ENCODE measurements around the gene SPIRE1.

Gene SPIRE1

DNA sequence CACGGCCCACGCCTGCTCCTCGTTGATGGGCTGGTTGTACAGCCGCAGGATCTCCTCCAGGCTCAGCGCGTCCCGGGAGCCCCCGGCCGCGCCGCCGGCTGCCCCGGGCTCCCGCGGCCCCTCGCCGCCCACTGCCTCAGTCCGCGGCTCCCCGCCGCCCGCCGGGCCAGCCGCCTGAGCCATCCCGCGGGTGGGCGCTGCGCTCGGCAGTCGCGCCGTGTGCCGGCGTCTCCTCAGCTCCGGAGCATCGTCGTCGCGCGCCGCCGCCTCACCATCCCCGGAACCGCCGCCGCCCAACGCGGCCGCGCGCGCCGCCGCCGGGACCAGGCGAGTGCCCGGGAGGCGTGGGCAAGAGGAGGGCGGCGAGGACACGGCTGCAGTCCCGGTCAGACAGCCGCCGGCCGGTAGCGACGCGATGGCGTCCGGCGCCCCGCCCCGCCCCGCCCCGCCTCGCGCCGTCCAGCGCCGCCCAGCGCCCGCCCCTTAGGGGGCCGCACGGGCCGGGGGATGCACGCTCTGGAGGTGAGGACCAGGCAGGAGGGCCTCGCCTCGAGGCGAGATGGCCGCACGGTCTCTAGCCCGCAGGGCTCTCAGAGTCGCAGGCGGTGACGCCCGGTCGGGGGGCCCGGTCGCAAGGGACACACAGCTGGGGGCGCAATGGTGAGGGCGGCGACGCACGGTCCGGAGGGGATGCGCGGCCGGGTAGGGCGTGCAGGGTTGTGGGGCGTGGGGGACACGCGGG lies at the start of gene SPIRE1:
Gene SPIRE1, minus strand, starts transcription at position 424 of the 742 bp plus-strand sequence. Its CDS starts 241 bp downstream, at position 183.
- DNase-seq (ENCODE audit: low read depth in 2 of 2): peak; percentile 22

GRCh38 chr18:12703664-12704063 lies 45.8 kb upstream of the SPIRE1 start:
- DNase-seq (ENCODE audit: low read depth in 2 of 2): no peak

DNA sequence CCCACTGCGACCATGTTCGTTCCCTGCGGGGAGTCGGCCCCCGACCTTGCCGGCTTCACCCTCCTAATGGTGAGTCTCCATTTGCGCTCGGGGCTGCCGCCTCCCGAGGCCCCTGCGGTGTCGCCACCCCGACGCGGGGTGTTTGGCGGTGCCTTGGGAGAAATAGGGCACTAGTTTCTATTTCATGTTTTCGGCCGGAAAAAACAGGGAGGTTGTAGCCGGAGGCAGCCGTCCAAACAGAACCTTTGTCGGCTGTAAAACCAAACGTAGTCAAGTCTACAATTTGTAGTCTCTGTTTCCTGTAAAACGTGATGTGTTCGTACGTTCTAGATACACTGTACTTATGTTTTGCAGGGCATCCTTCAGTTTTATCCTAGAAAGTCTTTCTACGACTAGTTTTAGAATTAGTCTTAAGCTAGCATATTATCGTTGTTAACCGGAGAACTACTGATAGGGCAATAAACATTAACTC lies 45.2 kb upstream of the SPIRE1 start:
- DNase-seq (ENCODE audit: low read depth in 2 of 2): no peak

DNA sequence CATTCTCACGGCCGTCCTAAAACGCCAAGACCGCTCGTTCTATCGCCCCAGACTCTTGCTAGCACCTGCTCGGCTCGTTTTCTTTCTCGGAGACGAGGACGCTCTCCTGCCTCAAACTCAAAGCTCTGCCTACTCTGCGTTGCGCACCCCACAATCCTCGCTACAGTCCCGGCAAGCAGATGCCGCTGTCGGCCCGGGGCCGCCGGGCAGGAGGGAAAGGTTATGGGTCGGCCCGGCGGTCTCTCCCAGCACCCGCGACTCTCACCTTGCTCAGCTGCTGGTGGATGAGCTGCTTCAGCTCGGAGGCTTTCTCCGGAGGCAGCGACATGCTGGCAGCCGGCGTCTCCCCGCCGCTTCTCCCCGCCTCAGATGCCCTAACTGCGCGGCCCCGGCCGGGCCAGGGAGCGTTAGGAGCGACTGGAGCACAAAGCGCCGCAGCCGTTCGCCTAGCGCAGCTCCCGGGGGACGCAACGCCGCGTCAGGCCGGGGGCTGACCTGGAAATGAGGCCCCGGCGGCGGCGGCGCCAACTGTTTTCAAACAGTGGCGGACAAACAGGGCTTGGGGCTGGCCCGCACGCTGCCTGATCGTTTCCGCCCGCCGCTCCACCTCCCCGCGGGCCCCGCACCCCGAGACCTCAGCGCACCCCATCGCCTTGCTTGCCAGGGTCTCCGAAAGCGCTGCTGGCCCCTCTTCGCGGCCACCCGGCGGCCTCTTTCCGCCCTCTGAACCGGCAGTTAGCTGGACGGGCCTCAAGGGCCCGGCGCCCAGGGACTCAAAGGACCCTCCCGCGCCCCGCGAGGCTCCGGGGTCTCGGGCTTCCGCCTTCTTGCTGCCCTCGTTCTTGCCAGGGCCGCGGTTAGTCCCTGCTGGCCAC lies 44.6 kb upstream of the SPIRE1 start, which contains the start of the genes CEP76 and PSMG2:
Gene CEP76, minus strand, starts transcription at position 503 of the 875 bp plus-strand sequence. Its CDS starts 175 bp downstream, at position 328.
Gene PSMG2, plus strand, starts transcription at position 822 of the 875 bp plus-strand sequence. CDS start 66 bp downstream, outside the sequence.
- peak; percentile 76 to 77 for DNase-seq (ENCODE audit: low read depth in 2 of 2)

GRCh38 chr18:12701161-12701560 lies 43.3 kb upstream of the SPIRE1 start:
- no peak for DNase-seq (ENCODE audit: low read depth in 2 of 2)

DNA sequence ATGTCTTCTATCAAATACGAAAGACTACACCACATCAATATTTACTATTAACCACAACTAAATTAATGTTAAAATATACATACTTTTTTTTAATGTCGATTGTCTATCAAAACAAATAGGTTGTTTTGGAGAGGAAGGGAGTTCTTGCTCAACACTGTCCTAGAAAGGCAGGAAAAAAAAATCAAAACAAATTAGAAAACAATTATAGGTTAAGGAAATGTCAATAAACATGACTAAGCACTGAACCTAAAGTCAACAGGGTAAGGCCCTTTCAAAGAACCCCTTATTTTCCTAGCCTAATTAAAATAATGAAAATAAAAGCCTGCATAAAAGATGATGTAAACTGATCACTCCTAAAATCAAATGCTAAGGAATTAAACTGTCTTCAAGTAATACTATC lies 41.8 kb upstream of the SPIRE1 start:
- DNase-seq (ENCODE audit: low read depth in 2 of 2): no peak

GRCh38 chr18:12694032-12694431 lies 36.1 kb upstream of the SPIRE1 start:
- no peak for DNase-seq (ENCODE audit: low read depth in 2 of 2)

- no peak for DNase-seq (ENCODE audit: low read depth in 2 of 2)
Observed at GRCh38 chr18:12692206-12692605, 34.3 kb upstream of the SPIRE1 start.

GRCh38 chr18:12689256-12689850 lies 31.4 kb upstream of the SPIRE1 start:
- DNase-seq (ENCODE audit: low read depth in 2 of 2): no peak

GRCh38 chr18:12686100-12686499 lies 28.2 kb upstream of the SPIRE1 start:
- no peak for DNase-seq (ENCODE audit: low read depth in 2 of 2)

GRCh38 chr18:12679183-12679786 lies 21.4 kb upstream of the SPIRE1 start:
- DNase-seq (ENCODE audit: low read depth in 2 of 2): no peak

- DNase-seq (ENCODE audit: low read depth in 2 of 2): no peak
Observed at GRCh38 chr18:12668041-12668440, 10.1 kb upstream of the SPIRE1 start.

DNA sequence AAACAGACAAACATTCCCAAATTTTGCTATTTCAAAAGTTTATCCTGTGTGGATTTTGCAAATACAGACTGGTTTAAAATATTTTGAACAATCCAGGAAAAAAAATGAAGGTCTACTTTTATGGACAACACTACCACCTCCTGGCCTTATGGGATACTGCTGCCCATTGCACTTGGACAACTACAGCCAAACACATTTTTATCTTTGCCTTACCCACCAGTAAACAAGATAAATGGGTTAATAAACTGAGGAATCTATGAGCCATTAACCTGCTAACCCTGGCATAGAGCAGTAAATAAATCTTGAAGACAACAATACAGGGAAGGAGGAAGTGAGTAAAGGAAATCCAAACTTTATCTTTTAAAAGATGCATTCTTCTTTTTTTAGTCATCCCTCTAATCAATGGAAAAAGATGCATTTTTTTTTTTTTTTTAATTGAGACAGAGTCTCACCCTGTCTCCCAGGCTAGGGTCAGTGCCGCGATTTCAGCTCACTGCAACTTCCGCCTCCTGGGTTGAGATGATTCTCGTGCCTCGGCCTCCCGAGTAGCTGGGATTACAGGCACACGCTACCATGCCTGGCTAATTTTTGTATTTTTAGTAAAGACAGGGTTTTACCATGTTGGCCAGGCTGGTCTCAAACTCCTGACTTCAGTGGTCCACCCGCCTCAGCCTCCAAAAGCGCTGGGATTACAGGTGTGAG lies 2.1 kb upstream of the SPIRE1 start:
- peak in 1 of 2 donors; percentile 13 for DNase-seq (ENCODE audit: low read depth in 2 of 2)

GRCh38 chr18:12658426-12659138 lies 675 bp upstream of the SPIRE1 start:
- DNase-seq (ENCODE audit: low read depth in 2 of 2): peak in 1 of 2 donors; percentile 9

GRCh38 chr18:12656938-12657683 lies 796 bp downstream of the SPIRE1 start:
- peak; percentile 8 to 11 for DNase-seq (ENCODE audit: low read depth in 2 of 2)

DNA sequence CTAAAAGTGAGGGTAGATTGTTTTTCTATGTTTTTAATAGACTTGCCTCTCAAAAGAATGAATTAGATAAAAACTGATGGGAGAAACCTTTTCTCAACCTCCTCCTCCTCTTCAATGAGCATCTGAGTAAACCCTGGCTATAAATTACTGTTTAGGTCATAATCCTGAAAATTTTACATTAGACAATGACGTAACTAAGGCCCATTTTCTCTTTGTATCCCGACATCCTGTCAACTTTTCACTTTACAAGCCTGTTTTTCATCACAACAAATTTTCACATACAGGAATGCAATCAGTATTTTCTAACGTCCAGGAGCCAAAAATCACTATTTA lies 1.3 kb downstream of the SPIRE1 start:
- DNase-seq (ENCODE audit: low read depth in 2 of 2): no peak

GRCh38 chr18:12654971-12655370 lies 2.9 kb downstream of the SPIRE1 start:
- DNase-seq (ENCODE audit: low read depth in 2 of 2): no peak

DNA sequence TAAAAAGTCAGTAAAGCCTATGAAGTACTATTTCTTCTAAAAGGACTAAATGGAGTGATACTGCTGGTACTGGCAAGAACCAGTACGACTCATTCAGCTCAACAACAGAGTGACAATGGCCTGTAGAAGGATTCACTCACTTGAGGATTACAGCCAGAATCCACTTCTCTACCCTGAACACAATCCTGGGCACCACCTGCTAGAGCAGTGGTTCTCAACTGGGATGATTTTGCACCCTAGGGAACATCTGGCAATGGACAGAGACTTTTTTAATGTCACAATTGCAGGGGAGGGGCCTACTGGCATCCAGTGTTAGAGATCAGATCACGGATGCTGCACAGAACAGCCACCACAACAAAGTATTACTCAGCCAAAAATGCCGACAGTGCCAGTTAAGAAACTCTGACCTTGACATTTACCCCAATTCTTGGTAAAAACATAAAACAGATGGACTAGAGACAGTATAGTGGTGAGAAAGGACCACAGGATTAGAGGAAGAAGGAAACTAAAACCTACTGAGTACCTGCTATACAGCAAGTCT lies 5.0 kb downstream of the SPIRE1 start:
- no peak for DNase-seq (ENCODE audit: low read depth in 2 of 2)

GRCh38 chr18:12651651-12652050 lies 6.3 kb downstream of the SPIRE1 start:
- DNase-seq (ENCODE audit: low read depth in 2 of 2): no peak
